ENCODE results near the gene USP46. TPM values are rescaled to one million over a fixed set of nuclear protein-coding genes. Genes with fewer than 3 reads are reported as not detected.

USP46 gene
- total and polyA plus RNA-seq, 12 donors = 4.8 to 113 (median 65.8) TPM

DNA sequence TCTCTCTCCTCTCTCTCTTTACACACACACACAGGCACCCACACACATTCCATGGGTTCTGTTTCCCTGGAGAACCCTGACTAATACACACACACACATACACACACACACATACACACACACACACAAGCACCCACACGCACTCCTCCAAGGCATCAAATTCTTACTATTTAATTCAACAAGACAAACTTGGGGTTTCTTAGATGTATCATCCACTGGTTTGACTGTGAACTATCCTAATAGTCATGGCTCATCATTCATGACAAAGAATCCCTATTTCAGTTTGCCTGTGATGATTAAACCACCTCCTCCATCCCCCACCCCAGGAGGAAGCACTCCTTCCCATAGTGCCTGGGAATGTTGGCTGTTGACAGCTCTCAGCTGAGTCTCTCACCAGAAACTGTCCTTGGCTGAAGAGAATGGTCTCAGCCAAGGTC, 98.2 kb downstream of the USP46 start:
- TF ChIP-seq, protein P1, sequence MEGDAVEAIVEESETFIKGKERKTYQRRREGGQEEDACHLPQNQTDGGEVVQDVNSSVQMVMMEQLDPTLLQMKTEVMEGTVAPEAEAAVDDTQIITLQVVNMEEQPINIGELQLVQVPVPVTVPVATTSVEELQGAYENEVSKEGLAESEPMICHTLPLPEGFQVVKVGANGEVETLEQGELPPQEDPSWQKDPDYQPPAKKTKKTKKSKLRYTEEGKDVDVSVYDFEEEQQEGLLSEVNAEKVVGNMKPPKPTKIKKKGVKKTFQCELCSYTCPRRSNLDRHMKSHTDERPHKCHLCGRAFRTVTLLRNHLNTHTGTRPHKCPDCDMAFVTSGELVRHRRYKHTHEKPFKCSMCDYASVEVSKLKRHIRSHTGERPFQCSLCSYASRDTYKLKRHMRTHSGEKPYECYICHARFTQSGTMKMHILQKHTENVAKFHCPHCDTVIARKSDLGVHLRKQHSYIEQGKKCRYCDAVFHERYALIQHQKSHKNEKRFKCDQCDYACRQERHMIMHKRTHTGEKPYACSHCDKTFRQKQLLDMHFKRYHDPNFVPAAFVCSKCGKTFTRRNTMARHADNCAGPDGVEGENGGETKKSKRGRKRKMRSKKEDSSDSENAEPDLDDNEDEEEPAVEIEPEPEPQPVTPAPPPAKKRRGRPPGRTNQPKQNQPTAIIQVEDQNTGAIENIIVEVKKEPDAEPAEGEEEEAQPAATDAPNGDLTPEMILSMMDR (IDR thresholded peaks at IDR 0.05) = no peak
- intact Hi-C loops (cut with DNase I) = no loop called here
- Histone ChIP-seq H3K4me1 (peaks cover 0 to 6% (median 0%) of the 10 kb centered on the region in 9 donors), H3K27ac (no peak overlapping the region), H3K4me3 (no peak overlapping the region), H3K9me3 (no peaks in the 10 kb centered on the region), H3K36me3 (no peaks in the 10 kb centered on the region), H3K27me3 (no peaks in the 10 kb centered on the region)
- WGBS, 2 donors = 79 to 92% methylated on average over 1 of the region's 1 CpG
- ATAC-seq = peak in 3 of 8 donors; percentile 50 to 74 (median 64)
- DNase-seq = no peak

DNA sequence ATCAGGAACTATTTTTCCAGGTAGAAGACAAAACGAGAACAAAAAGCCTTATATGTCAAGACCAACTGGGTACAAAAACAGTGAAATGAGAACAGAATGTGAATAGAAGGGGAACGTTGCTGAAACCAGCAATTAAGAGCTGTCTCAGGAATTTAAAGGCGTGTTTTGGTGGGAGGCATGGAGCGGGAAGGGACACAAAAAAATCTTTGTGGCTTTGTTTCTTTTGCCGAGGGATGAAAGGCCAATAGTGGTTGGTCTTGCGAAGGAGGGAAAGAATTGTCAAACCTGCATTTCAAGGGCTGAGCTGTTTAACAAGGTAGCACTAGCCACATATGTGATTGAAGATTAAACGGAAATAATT, 103.8 kb downstream of the USP46 start:
- DNase-seq (no peak), ATAC-seq (no peak)
- Histone ChIP-seq H3K4me1 (peaks cover 0 to 21% (median 6%) of the 10 kb centered on the region in 9 donors), H3K27me3 (no peaks in the 10 kb centered on the region), H3K4me3 (no peak overlapping the region), H3K27ac (peak overlapping the region in 1 of 10 donors; percentile 15), H3K36me3 (no peaks in the 10 kb centered on the region), H3K9me3 (no peaks in the 10 kb centered on the region)
- 65 to 70% methylated on average over 7 of the region's 7 CpGs for WGBS, 2 donors
- TF ChIP-seq, protein P1 (IDR thresholded peaks at IDR 0.05) = no peak
- intact Hi-C loops (cut with DNase I) = no loop called here

DNA sequence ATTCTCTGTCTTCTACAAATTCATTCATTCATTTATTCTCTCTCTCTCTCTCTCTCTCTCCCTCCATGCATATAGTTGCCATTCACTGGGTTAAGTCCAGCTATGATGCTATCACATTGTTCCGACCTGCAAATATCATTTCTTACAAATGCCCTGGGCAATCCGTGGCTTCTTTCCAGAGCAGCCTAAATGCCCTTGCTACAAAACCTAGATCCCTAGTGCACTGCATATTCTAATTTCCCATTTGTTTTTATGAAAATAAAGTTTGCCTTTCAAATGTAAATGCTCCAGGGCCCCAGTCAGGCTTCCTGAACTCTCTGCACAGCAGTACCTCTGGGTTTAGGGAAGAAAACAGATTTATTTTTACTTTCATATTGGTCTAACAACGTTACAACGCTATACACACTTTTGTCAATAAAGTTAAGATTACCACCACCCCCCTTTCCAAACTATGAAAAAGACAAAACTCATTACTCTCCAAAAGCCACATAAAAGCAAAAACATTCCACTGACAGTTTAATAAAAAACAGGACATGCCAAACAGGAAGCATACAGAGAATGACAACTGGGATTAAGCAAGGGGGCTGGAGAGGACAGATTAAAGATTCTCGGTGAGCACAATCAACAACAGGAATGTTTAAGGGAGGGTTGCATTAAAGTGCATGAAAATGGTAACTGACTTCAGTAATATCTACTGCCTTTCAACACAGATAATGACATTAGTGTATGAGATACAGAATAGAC, 104.3 kb downstream of the USP46 start:
- intact Hi-C loops (cut with DNase I) = loop anchor here in 2 of 10 donors (5.0 kb wide), 2 partner anchors 103 to 158 kb away; partner anchors contain the start of gene USP46 (in 1 of the 2)
- Histone ChIP-seq H3K4me3 (no peak overlapping the region), H3K36me3 (no peaks in the 10 kb centered on the region), H3K9me3 (no peaks in the 10 kb centered on the region), H3K27ac (peak overlapping the region in 1 of 10 donors; percentile 15), H3K27me3 (no peaks in the 10 kb centered on the region), H3K4me1 (peaks cover 0 to 21% (median 6%) of the 10 kb centered on the region in 9 donors)
- no peak for DNase-seq
- no peak for ATAC-seq
- TF ChIP-seq, protein P1 (IDR thresholded peaks at IDR 0.05) = no peak
- 28 to 32% methylated on average over 5 of the region's 5 CpGs for WGBS, 2 donors

- Histone ChIP-seq H3K4me1 (peaks cover 0 to 22% (median 6%) of the 10 kb centered on the region in 9 donors), H3K27me3 (no peaks in the 10 kb centered on the region), H3K9me3 (no peaks in the 10 kb centered on the region), H3K27ac (no peak overlapping the region), H3K36me3 (no peaks in the 10 kb centered on the region), H3K4me3 (no peak overlapping the region)
- 65 to 71% methylated on average over 5 of the region's 5 CpGs for WGBS, 2 donors
- intact Hi-C loops (cut with DNase I) = loop anchor here in 2 of 10 donors (5.0 kb wide), 2 partner anchors 105 to 160 kb away; partner anchors contain the start of gene USP46 (in 1 of the 2)
- TF ChIP-seq, protein P1 (IDR thresholded peaks at IDR 0.05) = no peak
- DNase-seq (no peak), ATAC-seq (no peak)
These were observed 106.3 kb downstream of the USP46 start for GRCh38 chr4:52552778-52553177.
